Pulmonary artery endothelial cell (primary cell): ENCODE data around the gene NTM. TPM values are rescaled to one million over a fixed set of nuclear protein-coding genes. Genes with fewer than 3 reads are reported as not detected.

Experiments used
- DNase-seq: peaks from one replicate; pipeline ENCODE4 v3.0.0-alpha.2; 2011; ENCODE audit warnings: low read depth, low spot score
- total RNA-seq: library from RNA; depleted of rRNA; stranded (reverse); fragments of >200 nt; gene quantifications from 2 replicates; pipeline ENCODE4 v1.2.3, GENCODE V29; 2014

NTM gene
- total RNA-seq, 1 donor from 2014 or later, result 2.6 TPM

GRCh38 chr11:131546218-131546895 is 175.9 kb downstream of the NTM start:
- DNase-seq, result no peak

- DNase-seq, result no peak
Observed at GRCh38 chr11:131549099-131549498, 178.7 kb downstream of the NTM start.

- no peak for DNase-seq
Observed at GRCh38 chr11:131549770-131550169, 179.4 kb downstream of the NTM start.

GRCh38 chr11:131560287-131560686 is 189.9 kb downstream of the NTM start:
- DNase-seq, result no peak

GRCh38 chr11:131561501-131561900 is 191.1 kb downstream of the NTM start:
- no peak for DNase-seq

- DNase-seq, result no peak
Observed at GRCh38 chr11:131561972-131562371, 191.6 kb downstream of the NTM start.

GRCh38 chr11:131568318-131568717 is 197.9 kb downstream of the NTM start:
- no peak for DNase-seq

GRCh38 chr11:131571571-131571970 is 201.2 kb downstream of the NTM start:
- no peak for DNase-seq

GRCh38 chr11:131572423-131572822 is 202.0 kb downstream of the NTM start:
- DNase-seq, result no peak

- DNase-seq, result no peak
Observed at GRCh38 chr11:131579932-131580387, 209.5 kb downstream of the NTM start.

GRCh38 chr11:131580476-131580875 is 210.1 kb downstream of the NTM start:
- DNase-seq, result no peak

- DNase-seq, result no peak
Observed at GRCh38 chr11:131581046-131581445, 210.6 kb downstream of the NTM start.

- DNase-seq, result no peak
Observed at GRCh38 chr11:131582021-131582525, 211.7 kb downstream of the NTM start.

- no peak for DNase-seq
Observed at GRCh38 chr11:131583421-131583820, 213.0 kb downstream of the NTM start.

- no peak for DNase-seq
Observed at GRCh38 chr11:131583938-131584337, 213.5 kb downstream of the NTM start.

GRCh38 chr11:131584785-131585592 is 214.6 kb downstream of the NTM start:
- DNase-seq, result no peak

- no peak for DNase-seq
Observed at GRCh38 chr11:131588057-131588456, 217.6 kb downstream of the NTM start.

- no peak for DNase-seq
Observed at GRCh38 chr11:131591051-131591461, 220.6 kb downstream of the NTM start.

- DNase-seq, result no peak
Observed at GRCh38 chr11:131592152-131592551, 221.7 kb downstream of the NTM start.

GRCh38 chr11:131592734-131593133 is 222.3 kb downstream of the NTM start:
- DNase-seq, result no peak

GRCh38 chr11:131593301-131593700 is 222.9 kb downstream of the NTM start:
- DNase-seq, result no peak

GRCh38 chr11:131595797-131596196 is 225.4 kb downstream of the NTM start:
- no peak for DNase-seq

GRCh38 chr11:131597890-131598289 is 227.5 kb downstream of the NTM start:
- no peak for DNase-seq
